HG02973 (cell line): ENCODE data around the gene TDRD5.

ENCODE experiments used
- ATAC-seq: cut with Tn5 transposase; IDR thresholded peaks from one replicate; pipeline ENCODE4 v1.9.1; 2021; ENCODE audit warnings: moderate library complexity; ENCODE audit not compliant: unreplicated experiment

TDRD5 gene, protein sequence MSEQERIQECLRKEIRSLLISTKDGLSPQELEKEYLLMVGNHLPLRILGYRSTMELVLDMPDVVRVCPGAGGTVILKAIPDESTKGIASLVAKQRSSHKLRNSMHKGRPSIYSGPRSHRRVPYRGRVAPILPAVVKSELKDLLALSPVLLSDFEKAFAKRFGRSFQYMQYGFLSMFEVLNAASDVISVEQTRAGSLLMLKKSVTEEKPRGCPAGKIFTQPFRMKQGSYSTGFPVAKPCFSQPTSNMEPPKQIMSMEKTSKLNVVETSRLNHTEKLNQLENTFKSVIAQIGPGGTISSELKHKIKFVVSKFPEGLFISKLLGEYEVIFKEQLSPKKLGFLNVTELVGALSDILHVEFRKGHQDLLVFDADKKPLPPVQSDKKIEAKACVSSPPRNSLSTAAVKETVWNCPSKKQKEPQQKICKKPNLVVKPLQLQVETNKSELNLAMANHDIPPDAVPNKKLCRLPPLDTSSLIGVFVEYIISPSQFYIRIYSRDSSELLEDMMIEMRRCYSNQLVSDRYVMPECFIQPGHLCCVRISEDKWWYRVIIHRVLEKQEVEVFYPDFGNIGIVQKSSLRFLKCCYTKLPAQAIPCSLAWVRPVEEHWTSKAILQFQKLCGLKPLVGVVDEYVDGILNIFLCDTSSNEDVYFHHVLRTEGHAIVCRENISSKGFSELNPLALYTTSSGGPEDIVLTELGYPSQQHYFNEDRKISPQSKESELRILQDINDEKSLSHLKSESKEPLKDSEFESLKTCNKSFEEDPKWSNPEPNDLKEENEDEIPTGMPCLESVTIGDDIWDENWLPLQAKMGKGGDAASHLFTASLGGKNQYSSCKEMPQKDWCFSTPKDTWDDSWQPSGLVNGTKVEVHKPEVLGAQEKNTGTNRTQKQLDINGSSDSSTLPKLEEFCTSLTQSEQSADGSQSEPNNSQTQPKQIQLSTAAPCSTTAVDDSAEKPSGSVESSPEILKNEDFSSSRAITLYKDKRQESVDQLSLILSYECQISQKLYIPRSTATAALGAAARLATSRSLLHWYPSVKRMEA

GRCh38 chr1:179591592-179592580 is at the start of gene TDRD5:
TDRD5 (plus strand) TSS chr1:179591832; CDS start chr1:179592616, 784 bp downstream.
- no peak for ATAC-seq

DNA sequence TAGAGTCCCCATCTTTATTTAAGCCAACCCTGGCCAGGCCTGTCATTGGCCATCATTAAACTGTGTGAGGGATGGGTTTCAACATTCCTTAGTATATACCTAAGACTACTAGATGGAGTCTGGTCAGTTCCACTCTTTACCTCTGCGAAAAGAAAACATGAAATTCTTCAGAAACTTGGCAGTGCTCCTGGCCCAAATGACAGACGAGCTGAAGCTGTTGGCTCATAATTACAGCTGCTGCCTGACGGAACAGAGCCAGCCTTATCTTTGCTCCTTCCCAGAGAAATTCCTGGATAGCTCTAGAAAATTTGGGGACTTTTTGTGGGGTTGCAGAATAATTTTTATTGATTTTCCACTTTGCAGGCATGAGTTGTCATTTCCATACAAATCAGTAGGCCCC is 46.3 kb upstream of the TDRD5 start:
- no peak for ATAC-seq

DNA sequence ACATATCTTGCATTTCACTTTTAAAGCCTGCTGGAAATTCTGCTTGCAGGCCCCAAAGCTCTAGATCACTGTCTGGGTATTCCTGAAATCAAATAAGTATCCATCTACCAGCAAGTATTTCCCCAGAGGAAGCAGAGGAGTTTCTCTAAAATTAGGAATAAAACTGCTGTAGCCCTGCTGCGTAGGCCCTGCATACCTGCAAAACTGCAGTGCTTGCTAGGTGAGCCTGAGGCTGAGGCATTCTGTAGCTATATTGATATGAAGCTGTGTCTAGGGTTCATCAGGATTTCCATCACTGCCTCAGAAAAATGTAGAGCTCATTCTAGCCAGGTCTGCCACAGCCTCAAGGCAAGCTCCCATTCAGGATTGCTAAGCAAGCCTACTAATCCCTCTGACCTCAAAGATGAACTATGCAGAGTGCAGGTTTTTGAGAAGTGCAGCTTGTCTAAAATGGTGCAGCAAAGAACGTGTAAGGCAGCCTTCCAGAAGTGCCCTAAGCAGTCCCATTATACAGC is 44.6 kb upstream of the TDRD5 start:
- no peak for ATAC-seq

- ATAC-seq: no peak
Observed at GRCh38 chr1:179548666-179549367, 42.8 kb upstream of the TDRD5 start.

- no peak for ATAC-seq
Observed at GRCh38 chr1:179549368-179549700, 42.3 kb upstream of the TDRD5 start.

DNA sequence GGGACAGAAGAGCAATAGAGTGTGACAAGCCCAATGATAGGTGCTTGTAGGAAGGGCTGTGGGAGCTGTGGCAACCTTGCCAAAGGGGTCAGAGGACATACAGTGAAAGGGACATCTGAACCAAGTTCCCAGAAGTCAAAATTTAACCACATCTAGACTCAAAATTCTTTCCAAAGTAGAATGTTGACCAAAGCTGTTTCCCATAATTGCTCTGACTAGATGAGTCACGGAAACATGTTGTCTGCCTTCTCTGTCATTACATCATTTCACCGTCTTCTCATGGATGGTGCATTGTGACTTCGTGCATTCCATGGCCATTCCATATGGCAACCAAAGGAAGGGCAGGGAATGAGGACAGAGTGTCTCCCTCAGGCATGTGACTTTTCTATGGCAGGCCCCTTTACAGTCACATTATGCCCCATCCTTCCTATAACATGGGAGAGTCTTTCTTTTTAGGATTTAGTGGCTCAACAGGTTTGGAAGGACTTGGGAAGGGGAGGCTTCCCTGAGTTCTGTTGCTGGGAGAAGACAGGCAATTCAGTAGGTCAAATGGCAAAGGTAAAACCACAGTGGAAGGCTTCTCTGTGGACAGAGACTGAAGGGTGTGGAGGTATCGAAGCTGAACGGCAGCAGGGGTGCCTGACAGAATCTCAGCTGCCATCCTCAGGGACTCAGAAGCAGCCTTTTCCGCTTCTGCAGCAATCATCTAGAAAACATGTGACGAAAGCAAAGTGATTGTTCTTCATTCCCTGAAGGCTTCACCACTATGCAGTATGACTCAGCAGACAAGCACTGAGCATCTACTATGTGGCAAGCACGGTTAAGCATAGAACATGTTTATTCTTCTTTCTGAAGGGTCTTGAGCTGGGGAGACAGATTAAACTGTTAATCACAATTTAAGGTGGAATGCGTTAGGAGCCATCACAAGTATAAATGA is 40.6 kb upstream of the TDRD5 start:
- ATAC-seq: no peak

- ATAC-seq: no peak
Observed at GRCh38 chr1:179554427-179554826, 37.2 kb upstream of the TDRD5 start.

GRCh38 chr1:179558078-179558477 is 33.6 kb upstream of the TDRD5 start:
- ATAC-seq: no peak

DNA sequence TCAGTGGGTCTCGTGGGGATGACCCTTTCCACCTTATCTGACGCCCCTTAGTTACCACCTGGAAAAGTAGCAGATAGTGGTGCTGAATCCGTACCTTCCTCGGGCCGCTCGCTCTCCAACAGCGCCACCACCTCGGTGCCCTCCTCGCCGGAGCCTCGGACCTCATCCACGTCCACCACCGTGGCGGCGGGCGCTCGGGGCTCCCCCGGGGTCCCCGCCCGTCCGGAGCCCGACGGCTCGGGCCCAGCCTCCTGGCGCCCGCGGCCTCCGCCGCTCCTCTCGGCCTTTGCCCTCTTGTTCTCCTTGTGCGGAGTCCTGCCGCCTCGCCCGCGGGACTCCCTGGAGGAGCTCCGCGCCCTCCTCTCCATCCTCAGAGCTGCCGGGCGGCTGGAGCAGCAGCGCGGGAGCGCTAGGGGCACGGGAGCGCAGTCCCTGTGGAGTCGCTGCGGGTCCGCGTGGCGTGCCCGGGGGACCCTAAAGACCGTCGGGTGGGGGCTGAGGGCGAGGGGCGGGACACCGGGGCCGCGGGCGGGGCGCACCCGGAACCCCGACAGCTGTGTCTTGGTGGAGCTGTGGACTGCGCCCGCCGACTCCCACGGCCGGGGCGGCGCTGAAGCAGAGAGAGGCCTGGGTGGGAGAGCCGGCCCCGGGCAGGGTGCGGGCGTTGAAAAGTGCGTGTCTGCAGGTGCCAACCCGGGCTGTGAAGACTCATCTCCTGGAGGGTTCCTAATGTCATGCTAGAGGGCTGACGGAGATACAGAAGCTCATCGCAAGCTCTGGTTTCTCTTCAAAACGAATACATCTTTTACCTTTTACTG is 15.9 kb upstream of the TDRD5 start, which contains the start of gene NPHS2:
Gene NPHS2 (minus strand): TSS at position 452 of the 818 bp plus-strand sequence. CDS start 84 bp downstream, at position 368.
- ATAC-seq: no peak

DNA sequence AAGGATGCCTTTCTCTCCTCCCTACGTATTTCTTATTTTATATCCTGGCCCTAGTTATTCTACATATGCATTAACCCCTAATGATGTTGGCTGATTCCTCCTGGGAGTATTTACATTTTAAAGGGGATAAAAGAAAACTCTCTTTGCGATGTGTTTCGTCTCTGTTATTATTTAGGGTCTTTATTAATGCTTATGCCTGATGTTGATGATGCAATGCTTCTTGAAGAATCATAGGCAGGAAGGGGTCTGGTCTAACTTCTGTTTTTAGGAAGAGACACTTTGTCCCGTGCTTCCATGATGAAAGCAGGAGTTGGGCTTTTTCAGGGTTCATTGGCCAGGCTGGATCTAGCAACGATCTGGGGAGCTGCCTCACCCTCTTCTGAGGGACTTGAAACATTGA is 15.1 kb upstream of the TDRD5 start:
- no peak for ATAC-seq

DNA sequence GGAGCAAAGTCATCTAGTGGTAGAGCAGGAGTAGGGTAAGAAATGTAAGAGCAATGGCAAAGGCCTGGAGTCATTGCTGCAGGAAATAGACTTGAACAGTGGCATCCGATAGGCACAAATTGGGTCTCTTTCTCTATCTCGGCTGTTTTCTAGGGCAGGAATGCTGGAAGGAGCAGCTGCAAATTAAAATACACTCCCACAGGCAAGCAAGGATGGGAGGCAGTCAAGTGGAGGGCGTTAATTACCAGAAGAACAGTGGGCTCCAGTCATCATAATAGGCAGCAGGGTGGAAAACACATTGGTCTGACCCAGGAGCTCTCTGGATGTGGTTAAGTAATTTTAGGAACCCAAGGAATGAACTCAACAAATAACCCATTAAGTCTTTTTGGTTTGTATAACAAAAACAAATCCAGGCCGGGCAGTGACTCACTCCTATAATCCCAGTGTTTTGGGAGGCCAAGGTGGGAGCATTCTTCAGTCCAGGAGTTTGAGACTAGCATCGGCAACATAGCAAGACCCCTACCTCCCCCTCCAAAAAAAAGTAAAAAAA is 7.8 kb upstream of the TDRD5 start:
- ATAC-seq: no peak

GRCh38 chr1:179586107-179586823 is 5.4 kb upstream of the TDRD5 start:
- ATAC-seq: no peak

DNA sequence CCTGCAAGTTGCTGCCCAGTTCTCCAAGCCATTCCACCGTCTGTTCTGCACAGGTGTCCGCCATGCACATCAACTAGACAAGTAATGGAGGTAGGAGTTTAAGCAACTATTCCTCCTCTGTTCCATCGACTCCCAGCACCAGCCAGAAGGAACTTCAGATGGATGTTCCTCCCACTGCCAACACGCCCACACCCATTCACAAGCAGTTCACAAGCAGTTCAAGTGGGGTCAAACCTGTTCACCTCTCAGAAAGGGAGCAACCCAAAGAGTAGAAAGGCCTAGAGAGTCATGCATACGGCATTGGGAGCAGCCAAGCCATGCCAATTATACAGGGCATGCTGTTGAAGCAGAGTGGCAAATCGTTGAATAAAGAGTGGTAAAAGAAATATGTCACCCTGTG is 4.3 kb upstream of the TDRD5 start:
- ATAC-seq: no peak

GRCh38 chr1:179588425-179589024 is 3.1 kb upstream of the TDRD5 start:
- no peak for ATAC-seq

GRCh38 chr1:179589509-179589908 is 2.1 kb upstream of the TDRD5 start:
- no peak for ATAC-seq

- ATAC-seq: no peak
Observed at GRCh38 chr1:179590671-179591070, 961 bp upstream of the TDRD5 start.
